Activated naive CD8-positive, alpha-beta T cell treated with anti-CD3 and anti-CD28 coated beads, Interleukin-2, amount 50 U/mL, for 24 hours (primary cell): Measurements from ENCODE around the gene IFNB1.
A peak's percentile ranks its signal among the peaks of the same experiment; 100 is the strongest.

Experiments
- ATAC-seq: fragments of 150-1000 bp; cut with Tn5 transposase; one replicate; pipeline ENCODE4 v1.10.0; 2021
- DNase-seq: peaks from one replicate; pipeline ENCODE4 v3.0.0; 2021
- H3K27ac Mint-ChIP-seq: one replicate; pipeline ENCODE4 v1.8.0; 2021; ENCODE audit warnings: mild to moderate bottlenecking, mixed read lengths
- H3K27me3 Mint-ChIP-seq: one replicate; pipeline ENCODE4 v1.8.0; 2021; ENCODE audit warnings: mixed read lengths
- H3K36me3 Mint-ChIP-seq: one replicate; pipeline ENCODE4 v1.8.0; 2021; ENCODE audit warnings: low read depth, mixed read lengths
- H3K4me1 Mint-ChIP-seq: one replicate; pipeline ENCODE4 v1.8.0; 2021; ENCODE audit warnings: mixed read lengths
- H3K4me3 Mint-ChIP-seq: one replicate; pipeline ENCODE4 v1.8.0; 2021; ENCODE audit warnings: mild to moderate bottlenecking, moderate library complexity, mixed read lengths
- H3K9me3 Mint-ChIP-seq: one replicate; pipeline ENCODE4 v1.8.0; 2021; ENCODE audit warnings: mixed read lengths

Gene IFNB1

GRCh38 chr9:21084242-21084850, 6.6 kb upstream of the IFNB1 start:
- no peak overlapping the region for H3K27ac Mint-ChIP-seq
- DNase-seq = no peak
- no peaks in the 10 kb centered on the region for H3K36me3 Mint-ChIP-seq
- no peaks in the 10 kb centered on the region for H3K27me3 Mint-ChIP-seq
- H3K4me3 Mint-ChIP-seq = no peak overlapping the region
- peaks cover 27% of the 10 kb centered on the region for H3K4me1 Mint-ChIP-seq
- ATAC-seq = no peak
- peaks cover 16% of the 10 kb centered on the region for H3K9me3 Mint-ChIP-seq

GRCh38 chr9:21082671-21083070, 4.9 kb upstream of the IFNB1 start:
- peaks cover 15% of the 10 kb centered on the region for H3K9me3 Mint-ChIP-seq
- H3K36me3 Mint-ChIP-seq = no peaks in the 10 kb centered on the region
- no peaks in the 10 kb centered on the region for H3K27me3 Mint-ChIP-seq
- no peak overlapping the region for H3K27ac Mint-ChIP-seq
- peaks cover 30% of the 10 kb centered on the region for H3K4me1 Mint-ChIP-seq
- ATAC-seq = no peak
- no peak for DNase-seq
- H3K4me3 Mint-ChIP-seq = no peak overlapping the region

DNA sequence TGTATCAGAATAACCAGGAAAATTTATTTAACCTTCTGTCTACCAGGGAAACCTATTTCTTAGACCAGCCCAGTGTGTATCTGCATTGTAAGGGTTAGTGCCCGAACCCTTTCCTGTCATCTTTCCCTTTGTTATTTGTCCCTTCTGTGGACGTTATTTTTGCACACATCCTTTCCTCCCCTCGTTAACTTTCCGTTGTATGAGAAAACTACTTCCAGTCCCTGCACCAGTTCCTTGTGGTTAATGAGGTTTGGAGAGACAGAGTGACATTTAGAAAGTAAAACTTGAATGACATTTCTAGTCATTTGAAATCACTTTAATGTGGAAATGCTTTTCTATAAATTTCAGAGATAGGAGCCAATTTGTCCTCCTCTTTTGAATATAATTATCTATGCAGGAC, 4.3 kb upstream of the IFNB1 start:
- H3K27ac Mint-ChIP-seq = peak overlapping the region; percentile 78
- peaks cover 30% of the 10 kb centered on the region for H3K4me1 Mint-ChIP-seq
- peak overlapping the region; percentile 65 for H3K4me3 Mint-ChIP-seq
- H3K9me3 Mint-ChIP-seq = peaks cover 15% of the 10 kb centered on the region
- H3K36me3 Mint-ChIP-seq = no peaks in the 10 kb centered on the region
- no peak for DNase-seq
- peak; percentile 91 for ATAC-seq
- no peaks in the 10 kb centered on the region for H3K27me3 Mint-ChIP-seq

DNA sequence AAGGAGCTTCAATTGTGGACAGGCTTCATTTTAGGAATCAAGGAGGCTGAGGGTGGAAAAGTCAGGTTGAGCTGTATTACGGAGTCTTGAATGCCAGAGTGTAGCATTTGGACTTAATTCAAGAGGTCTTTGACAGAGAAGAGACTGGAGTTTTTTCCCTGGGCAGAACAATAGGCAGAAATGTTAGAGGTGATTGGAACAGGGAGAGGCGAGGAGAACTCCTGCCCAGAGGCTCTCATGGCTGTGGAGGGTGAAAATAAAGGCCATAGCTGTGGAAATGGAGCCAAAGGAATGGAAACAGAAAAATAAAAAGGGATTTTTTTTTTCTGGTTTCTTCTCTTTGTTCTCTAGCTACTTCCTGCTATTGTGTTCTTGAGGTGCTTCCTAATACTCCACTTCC, 3.7 kb upstream of the IFNB1 start:
- peaks cover 30% of the 10 kb centered on the region for H3K4me1 Mint-ChIP-seq
- H3K27me3 Mint-ChIP-seq = no peaks in the 10 kb centered on the region
- H3K27ac Mint-ChIP-seq = peak overlapping the region; percentile 78
- peak overlapping the region; percentile 65 for H3K4me3 Mint-ChIP-seq
- H3K9me3 Mint-ChIP-seq = peaks cover 15% of the 10 kb centered on the region
- DNase-seq (no peak), ATAC-seq (no peak)
- no peaks in the 10 kb centered on the region for H3K36me3 Mint-ChIP-seq

GRCh38 chr9:21080793-21081192, 3.1 kb upstream of the IFNB1 start:
- ATAC-seq = peak; percentile 21

DNA sequence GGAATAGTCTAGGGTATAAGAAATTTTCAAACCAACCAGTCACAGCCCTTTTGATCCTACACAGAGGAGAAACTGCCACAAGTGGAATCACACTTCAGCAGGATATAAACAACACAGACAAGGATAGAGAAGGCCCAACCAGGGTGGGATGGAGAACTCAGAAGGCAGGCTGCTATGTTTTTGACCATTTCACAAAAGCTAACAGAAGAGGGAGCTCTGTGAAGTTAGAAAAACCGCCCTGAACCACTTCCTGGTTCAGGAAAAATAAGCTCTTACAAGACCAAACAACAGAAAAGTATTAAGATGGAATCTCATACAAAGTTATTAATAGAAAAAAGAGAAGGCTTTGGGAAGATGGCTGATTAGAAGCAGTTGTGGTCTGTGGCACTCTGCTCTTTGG, 960 bp upstream of the IFNB1 start:
- ATAC-seq (no peak), DNase-seq (no peak)
- no peak overlapping the region for H3K4me3 Mint-ChIP-seq
- peaks cover 15% of the 10 kb centered on the region for H3K9me3 Mint-ChIP-seq
- no peaks in the 10 kb centered on the region for H3K27me3 Mint-ChIP-seq
- no peaks in the 10 kb centered on the region for H3K36me3 Mint-ChIP-seq
- peaks cover 30% of the 10 kb centered on the region for H3K4me1 Mint-ChIP-seq
- H3K27ac Mint-ChIP-seq = no peak overlapping the region

More at GRCh38 chr9:21080793-21081192, 3.1 kb upstream of the IFNB1 start:
- Mint-ChIP-seq H3K36me3 (no peaks in the 10 kb centered on the region), H3K4me3 (no peak overlapping the region), H3K9me3 (peaks cover 15% of the 10 kb centered on the region), H3K27ac (no peak overlapping the region), H3K27me3 (no peaks in the 10 kb centered on the region), H3K4me1 (peaks cover 30% of the 10 kb centered on the region)
- no peak for DNase-seq

- ATAC-seq (no peak), DNase-seq (no peak)
- H3K4me3 Mint-ChIP-seq = no peak overlapping the region
- H3K27me3 Mint-ChIP-seq = no peaks in the 10 kb centered on the region
- peaks cover 7% of the 10 kb centered on the region for H3K4me1 Mint-ChIP-seq
- H3K36me3 Mint-ChIP-seq = no peaks in the 10 kb centered on the region
- peaks cover 11% of the 10 kb centered on the region for H3K9me3 Mint-ChIP-seq
- no peak overlapping the region for H3K27ac Mint-ChIP-seq
Observed at GRCh38 chr9:21075484-21075883, 2.3 kb downstream of the IFNB1 start.

GRCh38 chr9:21070906-21071305, 6.8 kb downstream of the IFNB1 start:
- DNase-seq (no peak), ATAC-seq (no peak)
- Mint-ChIP-seq H3K9me3 (no peaks in the 10 kb centered on the region), H3K4me1 (no peaks in the 10 kb centered on the region), H3K36me3 (no peaks in the 10 kb centered on the region), H3K27me3 (no peaks in the 10 kb centered on the region), H3K4me3 (no peak overlapping the region), H3K27ac (no peak overlapping the region)

- Mint-ChIP-seq H3K4me3 (no peak overlapping the region), H3K27me3 (no peaks in the 10 kb centered on the region), H3K27ac (no peak overlapping the region), H3K9me3 (no peaks in the 10 kb centered on the region), H3K4me1 (no peaks in the 10 kb centered on the region), H3K36me3 (no peaks in the 10 kb centered on the region)
- ATAC-seq (no peak), DNase-seq (no peak)
Observed at GRCh38 chr9:21070171-21070571, 7.6 kb downstream of the IFNB1 start.

GRCh38 chr9:21060919-21061561, 16.7 kb downstream of the IFNB1 start:
- H3K36me3 Mint-ChIP-seq = no peaks in the 10 kb centered on the region
- ATAC-seq (peak; percentile 61), DNase-seq (no peak)
- peak overlapping the region; percentile 80 for H3K27ac Mint-ChIP-seq
- H3K9me3 Mint-ChIP-seq = peaks cover 7% of the 10 kb centered on the region
- H3K4me3 Mint-ChIP-seq = no peak overlapping the region
- H3K4me1 Mint-ChIP-seq = peaks cover 20% of the 10 kb centered on the region
- no peaks in the 10 kb centered on the region for H3K27me3 Mint-ChIP-seq

DNA sequence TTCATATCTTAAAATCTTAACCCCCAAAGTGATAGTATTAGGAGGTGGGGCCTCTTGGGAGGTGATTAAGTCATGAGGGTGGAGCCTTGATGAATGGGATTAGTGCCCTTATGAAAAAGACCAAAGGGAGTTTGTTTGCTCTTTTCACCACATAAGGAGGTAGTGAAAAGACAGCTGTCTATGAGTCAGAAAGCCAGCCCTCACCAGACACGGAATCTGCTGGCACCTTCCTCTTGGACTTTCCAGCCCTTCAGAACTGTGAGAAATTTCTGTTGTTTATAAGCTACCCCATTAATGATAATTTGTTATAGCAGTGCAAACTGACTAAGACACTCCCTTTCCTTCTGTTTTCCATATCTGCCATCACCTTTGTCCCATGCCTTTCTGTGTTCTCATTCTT, 20.8 kb downstream of the IFNB1 start:
- Mint-ChIP-seq H3K9me3 (peaks cover 7% of the 10 kb centered on the region), H3K27ac (no peak overlapping the region), H3K36me3 (no peaks in the 10 kb centered on the region), H3K27me3 (no peaks in the 10 kb centered on the region), H3K4me1 (peaks cover 20% of the 10 kb centered on the region), H3K4me3 (no peak overlapping the region)
- ATAC-seq = no peak
- DNase-seq = no peak

DNA sequence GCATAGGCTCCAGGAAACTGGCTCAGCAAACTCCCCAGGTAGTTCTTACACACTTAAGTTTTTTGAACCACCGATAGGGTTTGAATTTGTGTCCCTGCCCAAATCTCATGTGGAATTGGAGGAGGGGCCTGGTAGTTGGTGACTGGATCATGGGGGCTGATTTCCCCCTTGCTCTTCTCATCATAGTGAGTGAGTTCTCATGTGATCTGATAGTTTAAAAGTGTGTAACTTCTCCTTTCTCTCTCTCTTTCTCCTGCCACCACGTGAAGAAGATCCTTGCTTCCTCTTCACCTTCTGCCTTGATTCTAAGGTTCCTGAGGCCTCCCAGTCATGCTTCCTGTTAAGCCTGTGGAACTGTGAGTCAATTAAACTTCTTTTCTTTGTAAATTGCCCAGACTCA, 23.9 kb downstream of the IFNB1 start:
- ATAC-seq (no peak), DNase-seq (no peak)
- no peak overlapping the region for H3K27ac Mint-ChIP-seq
- H3K4me1 Mint-ChIP-seq = no peaks in the 10 kb centered on the region
- no peaks in the 10 kb centered on the region for H3K36me3 Mint-ChIP-seq
- no peaks in the 10 kb centered on the region for H3K27me3 Mint-ChIP-seq
- H3K9me3 Mint-ChIP-seq = no peaks in the 10 kb centered on the region
- H3K4me3 Mint-ChIP-seq = no peak overlapping the region

DNA sequence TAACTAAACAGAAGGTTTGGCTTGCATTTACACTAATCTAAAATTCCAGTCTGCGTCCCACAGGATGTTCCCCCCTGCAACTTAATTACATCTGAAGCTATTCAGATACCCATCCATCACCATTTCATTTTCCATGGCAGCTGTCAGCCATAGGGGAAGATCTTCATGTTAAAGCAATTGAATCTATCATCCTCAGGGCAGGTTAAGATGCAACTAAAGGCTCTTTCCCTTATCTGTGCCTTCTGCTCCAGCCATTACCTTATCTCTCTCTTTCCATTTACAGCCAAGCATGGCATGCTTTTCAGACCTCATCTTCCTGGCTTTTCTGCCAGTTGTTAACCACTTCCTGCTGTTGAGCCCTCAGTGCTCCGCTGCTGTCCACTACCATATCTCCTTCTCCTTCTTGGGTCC, 30.5 kb downstream of the IFNB1 start:
- ATAC-seq (no peak), DNase-seq (no peak)
- no peaks in the 10 kb centered on the region for H3K9me3 Mint-ChIP-seq
- no peaks in the 10 kb centered on the region for H3K36me3 Mint-ChIP-seq
- peaks cover 3% of the 10 kb centered on the region for H3K4me1 Mint-ChIP-seq
- H3K4me3 Mint-ChIP-seq = no peak overlapping the region
- H3K27me3 Mint-ChIP-seq = no peaks in the 10 kb centered on the region
- no peak overlapping the region for H3K27ac Mint-ChIP-seq

DNA sequence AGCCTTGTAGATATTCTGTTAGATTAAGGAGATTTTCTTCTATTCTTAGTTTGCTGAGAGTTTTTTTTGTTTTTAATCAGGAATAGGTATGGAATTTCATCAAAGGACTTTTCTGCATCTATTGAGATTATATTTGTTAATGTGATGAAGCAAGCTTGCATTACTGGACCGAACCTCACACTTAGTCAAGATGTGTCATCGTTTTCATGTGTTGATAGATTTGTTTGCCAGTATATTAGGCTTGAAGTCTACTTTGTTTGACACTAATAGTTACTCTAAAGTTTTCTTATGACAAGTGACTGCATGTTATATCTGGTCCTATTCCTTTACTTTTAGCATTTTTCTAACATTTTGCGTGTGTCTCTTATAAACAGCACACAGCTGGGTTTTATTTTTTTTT, 33.9 kb downstream of the IFNB1 start:
- Mint-ChIP-seq H3K4me1 (peaks cover 7% of the 10 kb centered on the region), H3K9me3 (no peaks in the 10 kb centered on the region), H3K27ac (no peak overlapping the region), H3K27me3 (no peaks in the 10 kb centered on the region), H3K4me3 (no peak overlapping the region), H3K36me3 (no peaks in the 10 kb centered on the region)
- ATAC-seq (no peak), DNase-seq (no peak)

DNA sequence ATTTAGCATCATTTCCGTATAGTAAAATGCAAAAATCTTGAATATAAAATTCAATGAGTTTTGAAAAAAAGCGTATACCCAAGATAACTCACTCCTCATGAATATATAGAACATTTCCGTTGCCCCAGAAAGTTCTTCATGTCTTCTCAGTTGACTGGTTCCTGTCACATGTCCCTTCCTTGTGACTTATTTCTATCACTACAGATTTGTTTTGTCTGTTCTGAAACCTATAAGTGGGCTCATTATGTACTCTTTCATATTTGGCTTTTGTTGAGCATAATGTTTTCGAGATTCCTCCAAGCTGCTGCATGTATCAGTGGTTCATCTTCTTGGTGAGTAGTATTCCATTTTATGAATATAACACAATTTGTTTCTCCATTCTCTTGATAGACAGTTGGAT, 35.3 kb downstream of the IFNB1 start:
- H3K4me1 Mint-ChIP-seq = peaks cover 5% of the 10 kb centered on the region

More for the DNA sequence above, 35.3 kb downstream of the IFNB1 start:
- H3K27me3 Mint-ChIP-seq = no peaks in the 10 kb centered on the region
- H3K4me3 Mint-ChIP-seq = no peak overlapping the region
- DNase-seq (no peak), ATAC-seq (no peak)
- H3K27ac Mint-ChIP-seq = no peak overlapping the region
- no peaks in the 10 kb centered on the region for H3K9me3 Mint-ChIP-seq
- no peaks in the 10 kb centered on the region for H3K36me3 Mint-ChIP-seq
